Measurements from ENCODE around the gene ANXA3.

GRCh38 chr4:78651250-78651860 lies 99.8 kb downstream of the ANXA3 start:
- TF ChIP-seq, protein P1, sequence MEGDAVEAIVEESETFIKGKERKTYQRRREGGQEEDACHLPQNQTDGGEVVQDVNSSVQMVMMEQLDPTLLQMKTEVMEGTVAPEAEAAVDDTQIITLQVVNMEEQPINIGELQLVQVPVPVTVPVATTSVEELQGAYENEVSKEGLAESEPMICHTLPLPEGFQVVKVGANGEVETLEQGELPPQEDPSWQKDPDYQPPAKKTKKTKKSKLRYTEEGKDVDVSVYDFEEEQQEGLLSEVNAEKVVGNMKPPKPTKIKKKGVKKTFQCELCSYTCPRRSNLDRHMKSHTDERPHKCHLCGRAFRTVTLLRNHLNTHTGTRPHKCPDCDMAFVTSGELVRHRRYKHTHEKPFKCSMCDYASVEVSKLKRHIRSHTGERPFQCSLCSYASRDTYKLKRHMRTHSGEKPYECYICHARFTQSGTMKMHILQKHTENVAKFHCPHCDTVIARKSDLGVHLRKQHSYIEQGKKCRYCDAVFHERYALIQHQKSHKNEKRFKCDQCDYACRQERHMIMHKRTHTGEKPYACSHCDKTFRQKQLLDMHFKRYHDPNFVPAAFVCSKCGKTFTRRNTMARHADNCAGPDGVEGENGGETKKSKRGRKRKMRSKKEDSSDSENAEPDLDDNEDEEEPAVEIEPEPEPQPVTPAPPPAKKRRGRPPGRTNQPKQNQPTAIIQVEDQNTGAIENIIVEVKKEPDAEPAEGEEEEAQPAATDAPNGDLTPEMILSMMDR (IDR thresholded peaks at IDR 0.05) = no peak
- TF ChIP-seq EP300 (IDR thresholded peaks at IDR 0.05; ENCODE audit: low read depth) = no peak
- TF ChIP-seq POLR2AphosphoS5 (IDR thresholded peaks at IDR 0.05) = no peak

All from transverse colon (tissue), 4 donors.